Hepatic stellate cell (primary cell): ENCODE results near the gene PCDHB2.
A peak's percentile ranks its signal among the peaks of the same experiment; 100 is the strongest.
"Not testable (repeated sequence)": the region's sequence is repeated elsewhere in the genome, so short reads cannot be mapped to it uniquely, and the experiment has no call there.

ENCODE experiments used
- DNase-seq: peaks from one replicate; pipeline ENCODE4 v3.0.0; 2011; ENCODE audit warnings: low spot score

The PCDHB2 gene

GRCh38 chr5:141094481-141095262 lies at the start of gene PCDHB2:
TSS of gene PCDHB2 (plus strand) at chr5:141094615. CDS start at chr5:141094791, 176 bp downstream.
- peak; percentile 14 for DNase-seq

- no peak for DNase-seq
Measured at GRCh38 chr5:141050622-141051520, 43.5 kb upstream of the PCDHB2 start, which contains the start of gene PCDHB1. TSS of gene PCDHB1 (plus strand) at chr5:141051374. CDS start at chr5:141051471, 97 bp downstream.

DNA sequence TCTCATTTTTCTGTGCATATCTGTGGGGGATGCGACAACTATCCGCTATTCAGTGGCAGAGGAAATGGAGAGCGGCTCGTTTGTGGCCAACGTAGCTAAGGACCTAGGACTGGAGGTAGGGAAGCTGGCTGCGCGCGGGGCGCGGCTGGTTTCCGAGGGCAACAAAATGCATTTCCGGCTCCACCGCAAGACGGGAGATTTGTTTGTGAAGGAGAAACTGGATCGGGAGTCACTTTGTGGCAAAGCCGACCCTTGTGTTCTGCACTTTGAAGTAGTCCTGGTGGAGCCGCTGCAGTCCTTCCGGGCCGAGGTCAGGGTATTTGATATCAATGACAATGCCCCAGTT lies 42.9 kb upstream of the PCDHB2 start:
- no peak for DNase-seq

- DNase-seq, result no peak
Measured at GRCh38 chr5:141077826-141078225, 16.6 kb upstream of the PCDHB2 start.

GRCh38 chr5:141082228-141082627 lies 12.2 kb upstream of the PCDHB2 start:
- no peak for DNase-seq

- DNase-seq, result peak; percentile 45
Measured at GRCh38 chr5:141084487-141084989, 9.9 kb upstream of the PCDHB2 start.

DNA sequence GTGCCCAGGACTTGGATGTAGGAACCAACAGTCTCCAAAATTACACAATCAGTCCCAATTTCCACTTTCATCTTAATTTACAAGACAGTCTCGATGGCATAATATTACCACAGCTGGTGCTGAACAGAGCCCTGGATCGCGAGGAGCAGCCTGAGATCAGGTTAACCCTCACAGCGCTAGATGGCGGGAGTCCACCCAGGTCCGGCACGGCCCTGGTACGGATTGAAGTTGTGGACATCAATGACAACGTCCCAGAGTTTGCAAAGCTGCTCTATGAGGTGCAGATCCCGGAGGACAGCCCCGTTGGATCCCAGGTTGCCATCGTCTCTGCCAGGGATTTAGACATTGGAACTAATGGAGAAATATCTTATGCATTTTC lies 837 bp downstream of the PCDHB2 start:
- DNase-seq, result no peak

DNA sequence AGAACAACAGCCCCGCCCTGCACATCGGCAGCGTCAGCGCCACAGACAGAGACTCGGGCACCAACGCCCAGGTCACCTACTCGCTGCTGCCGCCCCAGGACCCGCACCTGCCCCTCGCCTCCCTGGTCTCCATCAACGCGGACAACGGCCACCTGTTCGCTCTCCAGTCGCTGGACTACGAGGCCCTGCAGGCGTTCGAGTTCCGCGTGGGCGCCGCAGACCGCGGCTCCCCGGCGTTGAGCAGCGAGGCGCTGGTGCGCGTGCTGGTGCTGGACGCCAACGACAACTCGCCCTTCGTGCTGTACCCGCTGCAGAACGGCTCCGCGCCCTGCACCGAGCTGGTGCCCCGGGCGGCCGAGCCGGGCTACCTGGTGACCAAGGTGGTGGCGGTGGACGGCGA lies 1.8 kb downstream of the PCDHB2 start:
- DNase-seq, result not testable (repeated sequence)

DNA sequence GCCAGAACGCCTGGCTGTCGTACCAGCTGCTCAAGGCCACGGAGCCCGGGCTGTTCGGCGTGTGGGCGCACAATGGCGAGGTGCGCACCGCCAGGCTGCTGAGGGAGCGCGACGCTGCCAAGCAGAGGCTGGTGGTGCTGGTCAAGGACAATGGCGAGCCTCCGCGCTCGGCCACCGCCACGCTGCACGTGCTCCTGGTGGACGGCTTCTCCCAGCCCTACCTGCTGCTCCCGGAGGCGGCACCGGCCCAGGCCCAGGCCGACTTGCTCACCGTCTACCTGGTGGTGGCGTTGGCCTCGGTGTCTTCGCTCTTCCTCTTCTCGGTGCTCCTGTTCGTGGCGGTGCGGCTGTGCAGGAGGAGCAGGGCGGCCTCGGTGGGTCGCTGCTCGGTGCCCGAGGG lies 2.2 kb downstream of the PCDHB2 start:
- not testable (repeated sequence) for DNase-seq

- DNase-seq, result peak; percentile 22
Measured at GRCh38 chr5:141100243-141100805, 5.9 kb downstream of the PCDHB2 start, which contains the start of gene PCDHB3. TSS of gene PCDHB3 (plus strand) at chr5:141100473. CDS start at chr5:141100650, 177 bp downstream.

- DNase-seq, result no peak
Measured at GRCh38 chr5:141101059-141101458, 6.6 kb downstream of the PCDHB2 start.

DNA sequence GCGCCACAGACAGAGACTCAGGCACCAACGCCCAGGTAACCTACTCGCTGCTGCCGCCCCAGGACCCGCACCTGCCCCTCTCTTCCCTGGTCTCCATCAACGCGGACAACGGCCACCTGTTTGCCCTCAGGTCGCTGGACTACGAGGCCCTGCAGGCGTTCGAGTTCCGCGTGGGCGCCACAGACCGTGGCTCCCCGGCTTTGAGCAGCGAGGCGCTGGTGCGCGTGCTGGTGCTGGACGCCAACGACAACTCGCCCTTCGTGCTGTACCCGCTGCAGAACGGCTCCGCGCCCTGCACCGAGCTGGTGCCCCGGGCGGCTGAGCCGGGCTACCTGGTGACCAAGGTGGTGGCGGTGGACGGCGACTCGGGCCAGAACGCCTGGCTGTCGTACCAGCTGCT lies 7.7 kb downstream of the PCDHB2 start:
- DNase-seq, result not testable (repeated sequence)

GRCh38 chr5:141102471-141102870 lies 8.1 kb downstream of the PCDHB2 start:
- DNase-seq, result not testable (repeated sequence)

GRCh38 chr5:141105350-141105749 lies 10.9 kb downstream of the PCDHB2 start:
- no peak for DNase-seq

GRCh38 chr5:141119250-141119649 lies 24.8 kb downstream of the PCDHB2 start:
- no peak for DNase-seq

GRCh38 chr5:141121563-141121962 lies 27.1 kb downstream of the PCDHB2 start, which contains the start of gene PCDHB4:
TSS of gene PCDHB4 (plus strand) at chr5:141121818. CDS start at chr5:141121999, 181 bp downstream.
- DNase-seq, result no peak

- DNase-seq, result no peak
Measured at GRCh38 chr5:141121985-141122384, 27.6 kb downstream of the PCDHB2 start.

- DNase-seq, result not testable (repeated sequence)
Measured at GRCh38 chr5:141123396-141124135, 29.2 kb downstream of the PCDHB2 start.

- no peak for DNase-seq
Measured at GRCh38 chr5:141127305-141127704, 32.9 kb downstream of the PCDHB2 start.

GRCh38 chr5:141135030-141135717 lies 40.8 kb downstream of the PCDHB2 start, which contains the start of gene PCDHB5:
TSS of gene PCDHB5 (plus strand) at chr5:141135206. CDS start at chr5:141135435, 229 bp downstream.
- no peak for DNase-seq
